ENCODE data around the gene TUT4. TPM values are rescaled to one million over a fixed set of nuclear protein-coding genes. Genes with fewer than 3 reads are reported as not detected.

TUT4 gene
- total and polyA plus RNA-seq, 9 donors, result 35.6 to 90.5 (median 65.2) TPM

DNA sequence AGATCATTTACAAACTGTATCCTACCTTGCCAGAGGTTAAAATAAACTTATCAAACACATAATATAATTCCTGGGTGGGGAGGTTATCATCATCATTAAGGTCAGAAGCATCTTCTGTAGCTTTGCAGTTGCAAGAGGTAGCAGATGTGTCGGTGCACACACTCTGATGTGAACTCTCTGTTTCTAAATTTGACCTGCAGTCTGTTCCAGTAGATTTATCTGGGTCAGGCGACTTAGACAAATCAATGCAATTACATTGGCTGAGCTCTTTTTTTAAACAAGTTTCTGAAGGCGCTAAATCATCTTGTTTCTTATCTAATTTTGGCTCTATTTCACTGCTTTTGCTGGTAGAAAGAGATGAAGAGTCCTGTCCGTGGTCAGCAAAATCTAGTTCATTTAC is 78.1 kb downstream of the TUT4 start:
- Histone ChIP-seq H3K27ac (no peak overlapping the region), H3K36me3 (no peaks in the 10 kb centered on the region), H3K4me1 (ENCODE audit: insufficient read depth) (no peaks in the 10 kb centered on the region), H3K27me3 (no peaks in the 10 kb centered on the region), H3K4me3 (no peak overlapping the region), H3K9me3 (no peaks in the 10 kb centered on the region)
- intact Hi-C loops (cut with DNase I), result no loop called here
- no peak for DNase-seq
- TF ChIP-seq, protein P1, sequence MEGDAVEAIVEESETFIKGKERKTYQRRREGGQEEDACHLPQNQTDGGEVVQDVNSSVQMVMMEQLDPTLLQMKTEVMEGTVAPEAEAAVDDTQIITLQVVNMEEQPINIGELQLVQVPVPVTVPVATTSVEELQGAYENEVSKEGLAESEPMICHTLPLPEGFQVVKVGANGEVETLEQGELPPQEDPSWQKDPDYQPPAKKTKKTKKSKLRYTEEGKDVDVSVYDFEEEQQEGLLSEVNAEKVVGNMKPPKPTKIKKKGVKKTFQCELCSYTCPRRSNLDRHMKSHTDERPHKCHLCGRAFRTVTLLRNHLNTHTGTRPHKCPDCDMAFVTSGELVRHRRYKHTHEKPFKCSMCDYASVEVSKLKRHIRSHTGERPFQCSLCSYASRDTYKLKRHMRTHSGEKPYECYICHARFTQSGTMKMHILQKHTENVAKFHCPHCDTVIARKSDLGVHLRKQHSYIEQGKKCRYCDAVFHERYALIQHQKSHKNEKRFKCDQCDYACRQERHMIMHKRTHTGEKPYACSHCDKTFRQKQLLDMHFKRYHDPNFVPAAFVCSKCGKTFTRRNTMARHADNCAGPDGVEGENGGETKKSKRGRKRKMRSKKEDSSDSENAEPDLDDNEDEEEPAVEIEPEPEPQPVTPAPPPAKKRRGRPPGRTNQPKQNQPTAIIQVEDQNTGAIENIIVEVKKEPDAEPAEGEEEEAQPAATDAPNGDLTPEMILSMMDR (IDR thresholded peaks at IDR 0.05), result no peak
- TF ChIP-seq POLR2A (IDR thresholded peaks at IDR 0.05) (no peak), EP300 (IDR thresholded peaks at IDR 0.05) (no peak)
- 77 to 86% (median 84%) methylated on average over 4 of the region's 4 CpGs for WGBS, 3 donors

DNA sequence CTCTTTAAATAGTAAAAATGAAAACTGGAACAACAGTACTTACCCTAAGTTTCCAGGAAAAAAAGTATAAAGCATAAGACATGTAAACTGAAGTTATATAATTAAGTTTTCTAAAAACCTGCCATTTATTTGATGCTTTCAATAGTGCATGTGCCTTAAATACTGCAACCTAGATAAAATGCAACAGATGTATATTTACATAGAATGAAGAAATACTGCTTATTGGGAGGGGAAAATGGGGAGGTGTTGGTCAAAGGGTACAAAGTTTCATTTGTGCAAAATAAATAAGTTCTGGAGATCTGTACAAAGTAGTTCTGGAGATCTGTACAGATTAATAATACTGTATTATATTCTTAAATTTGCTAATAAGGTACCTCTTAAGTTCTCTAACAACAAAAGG is 79.9 kb downstream of the TUT4 start:
- no peak overlapping the region for H3K4me3 ChIP-seq
- no peak overlapping the region for H3K27ac ChIP-seq
- H3K36me3 ChIP-seq, result no peaks in the 10 kb centered on the region
- intact Hi-C loops (cut with DNase I), result no loop called here
- TF ChIP-seq EP300 (IDR thresholded peaks at IDR 0.05) (no peak), POLR2A (IDR thresholded peaks at IDR 0.05) (no peak)
- TF ChIP-seq, protein P1 (IDR thresholded peaks at IDR 0.05), result no peak
- no peaks in the 10 kb centered on the region for H3K4me1 ChIP-seq (ENCODE audit: insufficient read depth)
- DNase-seq, result no peak
- no peaks in the 10 kb centered on the region for H3K27me3 ChIP-seq
- no peaks in the 10 kb centered on the region for H3K9me3 ChIP-seq

DNA sequence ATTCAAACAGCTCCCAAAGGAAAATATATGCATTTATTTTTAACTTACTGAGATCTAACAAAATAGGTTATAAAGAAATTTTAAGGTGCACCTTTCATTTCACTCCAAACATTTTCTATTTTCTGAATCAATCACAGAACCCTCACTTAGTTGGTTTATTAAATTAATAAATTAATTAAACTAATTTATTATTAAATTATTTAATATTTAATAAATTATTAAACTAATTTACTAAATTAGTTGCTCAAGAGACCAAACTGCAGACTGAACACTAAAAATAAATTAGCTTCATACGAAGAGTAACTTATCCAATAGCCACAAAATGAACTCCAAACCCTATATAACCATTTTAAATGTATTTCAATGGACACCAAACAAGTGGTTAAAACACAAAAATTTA is 80.5 kb downstream of the TUT4 start:
- Histone ChIP-seq H3K36me3 (no peaks in the 10 kb centered on the region), H3K4me3 (no peak overlapping the region), H3K9me3 (no peaks in the 10 kb centered on the region), H3K27ac (no peak overlapping the region), H3K27me3 (no peaks in the 10 kb centered on the region), H3K4me1 (ENCODE audit: insufficient read depth) (no peaks in the 10 kb centered on the region)
- TF ChIP-seq EP300 (IDR thresholded peaks at IDR 0.05) (no peak), POLR2A (IDR thresholded peaks at IDR 0.05) (no peak)
- TF ChIP-seq, protein P1 (IDR thresholded peaks at IDR 0.05), result no peak
- intact Hi-C loops (cut with DNase I), result no loop called here
- WGBS, 3 donors, result 95 to 98% (median 97%) methylated on average over 1 of the region's 1 CpG
- no peak for DNase-seq

DNA sequence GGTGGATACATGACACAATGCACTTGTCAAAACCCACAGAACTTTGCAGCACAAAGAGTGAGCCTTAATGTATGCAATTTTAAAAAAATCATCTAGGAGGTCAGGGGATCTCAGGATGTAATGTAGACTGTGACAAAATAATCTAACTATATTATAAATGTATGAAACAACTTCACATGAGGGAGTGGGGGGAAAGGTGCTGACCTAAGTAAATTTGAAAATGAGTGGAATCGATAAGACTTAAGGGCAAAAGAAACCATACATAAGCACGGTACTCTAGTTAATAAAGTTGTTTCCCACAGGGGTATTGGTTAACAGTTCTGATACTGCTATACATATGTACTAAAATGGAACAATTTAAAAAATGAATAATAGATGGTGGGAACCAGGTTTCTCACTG is 83.8 kb downstream of the TUT4 start:
- no peaks in the 10 kb centered on the region for H3K27me3 ChIP-seq
- TF ChIP-seq POLR2A (IDR thresholded peaks at IDR 0.05) (no peak), EP300 (IDR thresholded peaks at IDR 0.05) (no peak)
- TF ChIP-seq, protein P1 (IDR thresholded peaks at IDR 0.05), result no peak
- no peak for DNase-seq
- no peak overlapping the region for H3K4me3 ChIP-seq
- WGBS, 3 donors, result 96 to 99% (median 99%) methylated on average over 2 of the region's 2 CpGs
- no peaks in the 10 kb centered on the region for H3K9me3 ChIP-seq
- no peaks in the 10 kb centered on the region for H3K36me3 ChIP-seq
- H3K27ac ChIP-seq, result no peak overlapping the region
- intact Hi-C loops (cut with DNase I), result no loop called here
- no peaks in the 10 kb centered on the region for H3K4me1 ChIP-seq (ENCODE audit: insufficient read depth)

DNA sequence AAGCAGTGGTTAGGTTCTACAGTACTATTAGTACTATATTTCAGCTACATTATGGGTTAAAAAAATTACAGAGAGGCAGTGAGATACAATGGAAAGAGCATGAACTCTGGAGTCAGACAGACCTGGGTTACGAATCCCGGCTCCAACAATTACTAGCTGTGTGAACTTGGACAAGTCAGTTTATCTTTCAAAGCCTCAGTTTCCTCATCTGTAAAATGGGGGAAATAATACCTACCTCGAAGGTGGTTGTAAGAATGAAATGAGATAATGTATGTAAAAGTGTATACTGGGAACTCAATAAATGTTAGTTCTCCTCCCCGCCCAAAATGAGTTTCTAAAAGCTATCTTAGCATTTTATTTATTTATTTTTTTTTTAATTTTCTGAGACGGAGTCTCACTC is 89.0 kb downstream of the TUT4 start:
- H3K4me3 ChIP-seq, result no peak overlapping the region
- TF ChIP-seq POLR2A (IDR thresholded peaks at IDR 0.05), result no peak
- TF ChIP-seq EP300 (IDR thresholded peaks at IDR 0.05), result no peak
- TF ChIP-seq, protein P1 (IDR thresholded peaks at IDR 0.05), result no peak
- 95 to 97% (median 95%) methylated on average over 5 of the region's 5 CpGs for WGBS, 3 donors
- no peaks in the 10 kb centered on the region for H3K36me3 ChIP-seq
- no peaks in the 10 kb centered on the region for H3K4me1 ChIP-seq (ENCODE audit: insufficient read depth)
- DNase-seq, result no peak
- H3K27me3 ChIP-seq, result no peaks in the 10 kb centered on the region
- intact Hi-C loops (cut with DNase I), result no loop called here
- no peaks in the 10 kb centered on the region for H3K9me3 ChIP-seq
- no peak overlapping the region for H3K27ac ChIP-seq

Measured in ovary (tissue), 9 donors.